ENCODE results near the gene ZNF775.

The ZNF775 gene

GRCh38 chr7:150444674-150445365 is 65.7 kb downstream of the ZNF775 start:
- DNase-seq, result peak; percentile 27

DNA sequence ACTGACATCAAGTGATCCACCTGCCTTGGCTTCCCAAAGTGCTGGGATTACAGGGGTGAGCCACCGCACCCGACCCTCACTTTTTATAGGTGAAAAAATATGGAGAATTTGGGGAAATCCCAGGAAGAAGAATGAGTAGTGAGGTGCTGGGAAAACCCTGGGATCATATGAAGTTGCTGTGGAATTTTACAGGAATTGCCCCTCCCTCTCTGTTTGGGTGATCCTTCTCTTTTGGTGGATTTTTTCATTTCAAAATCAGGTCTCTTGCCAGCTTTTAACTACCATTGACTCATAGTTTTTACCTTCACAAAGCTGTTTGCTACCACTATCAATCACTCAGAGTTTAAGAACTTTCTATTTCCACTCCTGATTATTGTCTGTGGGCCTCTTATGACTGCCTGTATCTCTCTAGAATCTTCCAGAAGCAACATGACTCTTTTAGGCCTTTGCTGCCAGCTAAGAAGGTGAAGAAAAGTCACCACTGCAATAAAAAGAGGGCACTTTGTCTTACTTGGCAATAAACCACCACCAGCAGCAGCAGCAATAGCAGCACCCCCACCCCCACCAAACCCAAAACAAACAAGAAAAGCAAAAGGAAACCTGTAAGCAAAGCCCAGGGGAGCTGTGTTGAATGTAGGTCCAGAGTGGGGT is 67.3 kb downstream of the ZNF775 start:
- DNase-seq, result peak; percentile 28
